ENCODE results near the gene TNFAIP1.

Gene TNFAIP1

GRCh38 chr17:28370744-28371103, 35.2 kb downstream of the TNFAIP1 start:
- DNase-seq (ENCODE audit: low read depth in 2 of 2): no peak

- DNase-seq (ENCODE audit: low read depth in 2 of 2): peak; percentile 80 to 89
Measured at GRCh38 chr17:28371245-28372202, 36.0 kb downstream of the TNFAIP1 start, which contains the start of gene SARM1. TSS of gene SARM1 (plus strand) at chr17:28371694. CDS start at chr17:28372033, 339 bp downstream.

- DNase-seq (ENCODE audit: low read depth in 2 of 2): peak; percentile 26 to 32
Measured at GRCh38 chr17:28372203-28372944, 36.8 kb downstream of the TNFAIP1 start.

GRCh38 chr17:28372945-28373274, 37.3 kb downstream of the TNFAIP1 start:
- DNase-seq (ENCODE audit: low read depth in 2 of 2): no peak

GRCh38 chr17:28379814-28380801, 44.5 kb downstream of the TNFAIP1 start:
- no peak for DNase-seq (ENCODE audit: low read depth in 2 of 2)

- no peak for DNase-seq (ENCODE audit: low read depth in 2 of 2)
Measured at GRCh38 chr17:28381141-28381825, 45.7 kb downstream of the TNFAIP1 start.

GRCh38 chr17:28384281-28385036, 48.9 kb downstream of the TNFAIP1 start:
- DNase-seq (ENCODE audit: low read depth in 2 of 2): peak; percentile 51 to 57

GRCh38 chr17:28385037-28385400, 49.5 kb downstream of the TNFAIP1 start:
- no peak for DNase-seq (ENCODE audit: low read depth in 2 of 2)

GRCh38 chr17:28385406-28385805, 49.8 kb downstream of the TNFAIP1 start:
- no peak for DNase-seq (ENCODE audit: low read depth in 2 of 2)

GRCh38 chr17:28386391-28386790, 50.8 kb downstream of the TNFAIP1 start:
- no peak for DNase-seq (ENCODE audit: low read depth in 2 of 2)

- DNase-seq (ENCODE audit: low read depth in 2 of 2): no peak
Measured at GRCh38 chr17:28388106-28388505, 52.5 kb downstream of the TNFAIP1 start.

GRCh38 chr17:28390141-28390540, 54.6 kb downstream of the TNFAIP1 start:
- no peak for DNase-seq (ENCODE audit: low read depth in 2 of 2)

- DNase-seq (ENCODE audit: low read depth in 2 of 2): no peak
Measured at GRCh38 chr17:28390563-28390962, 55.0 kb downstream of the TNFAIP1 start.

- DNase-seq (ENCODE audit: low read depth in 2 of 2): no peak
Measured at GRCh38 chr17:28390984-28391383, 55.4 kb downstream of the TNFAIP1 start.

- no peak for DNase-seq (ENCODE audit: low read depth in 2 of 2)
Measured at GRCh38 chr17:28391401-28391800, 55.8 kb downstream of the TNFAIP1 start.

- DNase-seq (ENCODE audit: low read depth in 2 of 2): no peak
Measured at GRCh38 chr17:28392491-28392890, 56.9 kb downstream of the TNFAIP1 start.

- no peak for DNase-seq (ENCODE audit: low read depth in 2 of 2)
Measured at GRCh38 chr17:28394337-28395116, 59.0 kb downstream of the TNFAIP1 start.

GRCh38 chr17:28395426-28395825, 59.9 kb downstream of the TNFAIP1 start:
- DNase-seq (ENCODE audit: low read depth in 2 of 2): no peak

GRCh38 chr17:28395968-28396367, 60.4 kb downstream of the TNFAIP1 start:
- DNase-seq (ENCODE audit: low read depth in 2 of 2): no peak
